H1 (cell line): ENCODE data around the gene PIP5K1C. TPM values are rescaled to one million over a fixed set of nuclear protein-coding genes. Genes with fewer than 3 reads are reported as not detected.
A peak's percentile ranks its signal among the peaks of the same experiment; 100 is the strongest.

Experiments
- SIN3A ChIP-seq, 2 experiments: IDR thresholded peaks in 1 of 2; conservative IDR thresholded peaks in 1 of 2; 2 replicates each; pipeline ENCODE4 v1.6.1; 2011 to 2012; ENCODE audit warnings: low read length in 2 of 2, improper control_type of control experiment in 1 of 2, low read depth in 1 of 2, mild to moderate bottlenecking in 1 of 2
- TAF1 ChIP-seq: IDR thresholded peaks from 2 replicates; pipeline ENCODE4 v1.6.1; 2011; ENCODE audit warnings: mild to moderate bottlenecking, low read depth, low read length
- TBP ChIP-seq: IDR thresholded peaks from 2 replicates; pipeline ENCODE4 v1.6.1; 2011; ENCODE audit warnings: low read depth, low read length, improper control_type of control experiment
- polyA plus RNA-seq, 7 experiments: library from polyadenylated mRNA; depleted of rRNA in 3 of 7; stranded (reverse) in 5 of 7; unstranded in 2 of 7; fragments of >200 nt in 5 of 7; fragments of 200-250 nt in 2 of 7; gene quantifications; 1 replicate in 5 of 7; 2 replicates in 1 of 7; 4 replicates in 1 of 7; pipeline versions ENCODE4 v1.2.1 to v1.2.3, GENCODE V29; 2011 to 2013; ENCODE audit warnings: missing spikeins in 2 of 7, mixed read lengths in 2 of 7
- total RNA-seq: library from RNA; stranded (reverse); fragmentation: NEBNext Ultra II Directional; extraction: Animal tissue kit (Norgen Biotek cat#: 25700); gene quantifications from 2 replicates; pipeline ENCODE4 v1.2.1, GENCODE V29; 2021

PIP5K1C gene
- total and polyA plus RNA-seq, 2 of the 8 experiments (the other 6 are each of a cell fraction or from before 2014, with no cell fraction given) = 10.6 to 32.9 TPM

DNA sequence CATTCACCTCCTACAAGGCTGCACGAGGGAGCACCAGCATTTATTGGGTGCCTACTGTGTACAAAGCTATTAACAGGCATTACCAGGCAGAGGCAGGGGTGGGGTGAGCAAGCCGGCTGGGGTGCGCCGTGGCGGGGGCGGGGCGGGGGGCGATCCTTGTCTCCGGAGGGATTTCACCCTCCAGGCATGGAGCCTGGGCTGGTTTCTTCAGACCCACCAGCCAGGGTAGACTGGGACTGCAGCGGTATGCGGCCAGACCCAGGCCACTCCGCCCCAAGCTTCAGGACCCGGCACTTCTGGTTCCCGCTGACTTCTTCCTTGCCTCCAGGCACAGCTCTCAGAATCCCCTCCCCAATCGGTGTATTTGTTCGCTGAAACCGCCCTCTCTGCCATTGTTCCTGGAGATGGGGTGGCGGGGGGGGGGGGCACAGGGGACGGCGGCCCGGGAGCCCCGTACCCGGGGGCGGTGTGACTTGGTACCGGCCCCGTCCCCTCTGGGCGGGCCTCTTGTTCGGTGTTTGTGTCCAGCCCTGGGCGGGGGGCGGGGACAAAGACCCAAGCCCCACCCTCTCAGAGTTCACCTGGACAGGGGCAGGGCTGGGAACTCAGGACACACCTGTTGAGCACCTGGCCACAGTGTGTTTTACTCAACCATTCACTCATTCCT lies 22.3 kb upstream of the PIP5K1C start (continued):
- TF ChIP-seq SIN3A (conservative IDR thresholded peaks at IDR 0.05 in 1 of 2, IDR thresholded peaks at IDR 0.05 in 1 of 2; ENCODE audit: low read depth in 1 of 2, low read length in 2 of 2) = no peak
- no peak for TF ChIP-seq TBP
- 0 out of 2 replicates have a peak, but pooled peaks have one; percentile 32 for TF ChIP-seq TAF1
